ENCODE measurements around the gene MCCD1. TPM values are rescaled to one million over a fixed set of nuclear protein-coding genes. Genes with fewer than 3 reads are reported as not detected.

Gene MCCD1
- total and polyA plus RNA-seq, 2 of the 13 experiments (the other 11 are each of a cell fraction or from before 2014, with no cell fraction given) = 0.15 TPM; not detected in 1

DNA sequence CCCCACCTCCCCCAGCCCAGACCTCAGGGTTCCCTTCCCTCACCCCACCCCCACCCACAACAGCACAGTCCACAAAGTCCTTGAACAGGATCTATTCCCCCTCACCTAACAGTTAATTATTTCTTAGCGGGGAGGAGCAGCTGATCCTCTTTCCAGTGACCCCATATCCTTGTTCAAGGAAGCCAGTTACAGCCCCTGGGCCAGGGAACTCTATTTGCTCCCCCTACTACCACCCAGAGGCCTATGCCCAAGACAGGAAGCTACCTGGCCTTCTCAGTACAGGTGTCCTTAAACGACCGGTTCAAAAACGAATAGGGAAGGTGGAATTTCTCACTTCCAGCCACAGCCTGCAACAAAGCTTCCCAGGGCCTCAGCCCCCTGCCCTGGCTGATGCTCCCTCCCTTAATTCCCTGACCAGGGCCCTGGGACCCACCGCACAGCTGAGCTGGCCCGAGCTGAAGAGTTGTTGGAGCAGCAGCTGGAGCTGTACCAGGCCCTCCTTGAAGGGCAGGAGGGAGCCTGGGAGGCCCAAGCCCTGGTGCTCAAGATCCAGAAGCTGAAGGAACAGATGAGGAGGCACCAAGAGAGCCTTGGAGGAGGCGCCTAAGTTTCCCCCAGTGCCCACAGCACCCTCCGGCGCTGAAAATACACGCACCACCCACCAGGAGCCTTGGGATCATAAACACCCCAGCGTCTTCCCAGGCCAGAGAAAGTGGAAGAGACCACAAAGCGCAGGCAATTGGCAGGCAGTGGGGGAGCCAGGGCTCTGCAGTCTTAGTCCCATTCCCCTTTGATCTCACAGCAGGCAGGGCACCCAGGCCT is 778 bp downstream of the MCCD1 start (continued):
- TF ChIP-seq GPN1 (CRISPR knock-in tag; IDR thresholded peaks at IDR 0.05; ENCODE audit: borderline replicate concordance) = no peak
- no peak for TF ChIP-seq HOXD1 (CRISPR knock-in tag; IDR thresholded peaks at IDR 0.05)
- TF ChIP-seq KDM5A (IDR thresholded peaks at IDR 0.05; ENCODE audit: borderline replicate concordance, low read length) = no peak
- TF ChIP-seq, protein P1, sequence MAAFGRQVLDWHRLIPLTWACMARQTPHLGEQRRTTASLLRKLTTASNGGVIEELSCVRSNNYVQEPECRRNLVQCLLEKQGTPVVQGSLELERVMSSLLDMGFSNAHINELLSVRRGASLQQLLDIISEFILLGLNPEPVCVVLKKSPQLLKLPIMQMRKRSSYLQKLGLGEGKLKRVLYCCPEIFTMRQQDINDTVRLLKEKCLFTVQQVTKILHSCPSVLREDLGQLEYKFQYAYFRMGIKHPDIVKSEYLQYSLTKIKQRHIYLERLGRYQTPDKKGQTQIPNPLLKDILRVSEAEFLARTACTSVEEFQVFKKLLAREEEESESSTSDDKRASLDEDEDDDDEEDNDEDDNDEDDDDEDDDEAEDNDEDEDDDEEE (CRISPR knock-in tag; IDR thresholded peaks at IDR 0.05) = no peak
- TF ChIP-seq PCBP1 (IDR thresholded peaks at IDR 0.05; ENCODE audit: borderline replicate concordance, low read depth, low read length) = no peak
- 0 out of 2 replicates have a peak, but pooled peaks have one; percentile 13 for TF ChIP-seq FOSL1 (CRISPR knock-in tag; IDR thresholded peaks at IDR 0.05; ENCODE audit: borderline replicate concordance)
- no peak for TF ChIP-seq ZNF33B (CRISPR knock-in tag; IDR thresholded peaks at IDR 0.05)
- no peak for TF ChIP-seq CC2D1A (CRISPR knock-in tag; IDR thresholded peaks at IDR 0.05)
- TF ChIP-seq ZNF124 (CRISPR knock-in tag; IDR thresholded peaks at IDR 0.05) = no peak
- no peak for TF ChIP-seq ZNF562 (CRISPR knock-in tag; IDR thresholded peaks at IDR 0.05; ENCODE audit: borderline replicate concordance)
- TF ChIP-seq, protein P2, sequence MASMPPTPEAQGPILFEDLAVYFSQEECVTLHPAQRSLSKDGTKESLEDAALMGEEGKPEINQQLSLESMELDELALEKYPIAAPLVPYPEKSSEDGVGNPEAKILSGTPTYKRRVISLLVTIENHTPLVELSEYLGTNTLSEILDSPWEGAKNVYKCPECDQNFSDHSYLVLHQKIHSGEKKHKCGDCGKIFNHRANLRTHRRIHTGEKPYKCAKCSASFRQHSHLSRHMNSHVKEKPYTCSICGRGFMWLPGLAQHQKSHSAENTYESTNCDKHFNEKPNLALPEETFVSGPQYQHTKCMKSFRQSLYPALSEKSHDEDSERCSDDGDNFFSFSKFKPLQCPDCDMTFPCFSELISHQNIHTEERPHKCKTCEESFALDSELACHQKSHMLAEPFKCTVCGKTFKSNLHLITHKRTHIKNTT (CRISPR knock-in tag; IDR thresholded peaks at IDR 0.05) = no peak
- TF ChIP-seq ELF4 (CRISPR knock-in tag; IDR thresholded peaks at IDR 0.05; ENCODE audit: borderline replicate concordance) = no peak
- no peak for TF ChIP-seq FOXA1 (IDR thresholded peaks at IDR 0.05)
- no peak for TF ChIP-seq FOXA1 (CRISPR knock-in tag; IDR thresholded peaks at IDR 0.05)
- peak; percentile 20; the same call in 1 of the 2 replicates for TF ChIP-seq SSRP1 (CRISPR knock-in tag; IDR thresholded peaks at IDR 0.05)
- no peak for TF ChIP-seq WIZ (CRISPR knock-in tag; IDR thresholded peaks at IDR 0.05)
- TF ChIP-seq FOXM1 (CRISPR knock-in tag; IDR thresholded peaks at IDR 0.05) = no peak
- no peak for TF ChIP-seq HNRNPUL1 (IDR thresholded peaks at IDR 0.05; ENCODE audit: low read depth, low read length)
- no peak for TF ChIP-seq MXD4 (CRISPR knock-in tag; IDR thresholded peaks at IDR 0.05)
- TF ChIP-seq ZC3H13 (CRISPR knock-in tag; IDR thresholded peaks at IDR 0.05) = peak; percentile 16; the same call in 1 of the 2 replicates
- TF ChIP-seq ZNF737 (CRISPR knock-in tag; IDR thresholded peaks at IDR 0.05; ENCODE audit: borderline replicate concordance) = 0 out of 2 replicates have a peak, but pooled peaks have one; percentile 33
- TF ChIP-seq ZEB1 (IDR thresholded peaks at IDR 0.05; ENCODE audit: insufficient replicate concordance, low read depth) = peak; percentile 64
- TF ChIP-seq ETV5 (CRISPR knock-in tag; IDR thresholded peaks at IDR 0.05; ENCODE audit: borderline replicate concordance) = no peak
- 0 out of 2 replicates have a peak, but pooled peaks have one; percentile 5 for TF ChIP-seq ZNF441 (CRISPR knock-in tag; IDR thresholded peaks at IDR 0.05; ENCODE audit: borderline replicate concordance)
- peak; percentile 46 for TF ChIP-seq TAF15 (IDR thresholded peaks at IDR 0.05; ENCODE audit: low read depth, low read length, poor library complexity, severe bottlenecking)
- TF ChIP-seq, protein P3, sequence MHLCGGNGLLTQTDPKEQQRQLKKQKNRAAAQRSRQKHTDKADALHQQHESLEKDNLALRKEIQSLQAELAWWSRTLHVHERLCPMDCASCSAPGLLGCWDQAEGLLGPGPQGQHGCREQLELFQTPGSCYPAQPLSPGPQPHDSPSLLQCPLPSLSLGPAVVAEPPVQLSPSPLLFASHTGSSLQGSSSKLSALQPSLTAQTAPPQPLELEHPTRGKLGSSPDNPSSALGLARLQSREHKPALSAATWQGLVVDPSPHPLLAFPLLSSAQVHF (CRISPR knock-in tag; IDR thresholded peaks at IDR 0.05) = no peak
- TF ChIP-seq KMT2A (CRISPR knock-in tag; IDR thresholded peaks at IDR 0.05) = 0 out of 2 replicates have a peak, but pooled peaks have one; percentile 6
- TF ChIP-seq POLR2A (IDR thresholded peaks at IDR 0.05; ENCODE audit: insufficient read depth in 1 of 2, low read depth in 2 of 2, low read length in 2 of 2) = peak in 1 of 2 experiments; percentile 61; a peak in 1 of 4 replicates

Data from HepG2 (cell line).